ENCODE data around the gene MAPKAP1. TPM values are rescaled to one million over a fixed set of nuclear protein-coding genes. Genes with fewer than 3 reads are reported as not detected.

The MAPKAP1 gene
- total RNA-seq, 2 donors from 2014 or later, result 83.7 to 91.8 TPM

DNA sequence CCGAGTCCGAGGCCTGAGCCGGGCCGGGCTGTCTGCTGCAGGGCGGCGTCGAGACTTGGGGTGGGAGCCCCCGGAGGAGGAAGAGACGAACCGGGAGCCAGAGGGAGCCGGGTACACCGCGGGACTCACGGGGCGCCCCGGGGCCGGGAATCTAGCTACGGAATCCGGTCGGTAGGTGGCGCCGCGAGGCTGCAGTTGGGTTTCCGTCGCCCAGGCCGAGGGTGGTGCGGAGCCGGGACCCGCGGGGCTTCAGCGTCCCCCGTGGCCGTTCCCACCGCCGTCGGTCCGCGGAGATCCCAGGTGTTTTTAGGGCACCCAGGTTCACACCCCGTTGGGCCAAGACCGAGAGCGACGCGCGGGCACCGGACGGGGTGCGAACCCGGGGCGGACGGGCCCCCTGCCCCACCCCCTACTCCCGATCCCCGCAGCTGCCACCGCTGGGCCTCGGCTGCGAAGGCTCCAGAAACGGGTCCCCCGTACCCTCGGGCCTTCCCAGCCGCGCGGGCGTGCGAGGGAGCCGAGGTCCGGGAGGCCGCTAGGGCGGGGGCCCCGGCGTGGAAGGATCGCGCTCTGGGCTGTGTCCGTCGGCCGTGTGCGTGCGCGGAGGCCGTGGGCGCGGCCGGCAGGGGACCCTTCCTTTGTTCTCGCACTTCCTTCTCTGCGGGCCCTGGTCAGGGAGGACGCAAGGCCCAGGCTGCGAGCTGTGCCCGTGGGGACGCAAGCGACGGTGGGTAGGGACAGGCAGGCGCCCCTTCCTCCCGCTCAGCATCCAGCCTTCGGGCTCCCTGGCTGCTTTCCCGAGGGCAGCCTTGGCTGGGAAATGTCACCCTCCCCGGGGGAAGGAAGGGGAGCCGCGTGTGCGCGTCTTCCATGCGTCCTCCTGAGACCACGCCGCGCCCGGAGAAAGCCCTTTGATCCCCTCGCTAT lies 298.8 kb downstream of the MAPKAP1 start:
- H3K36me3 ChIP-seq (replicated peaks in 1 of 2; ENCODE audit: insufficient read depth in 1 of 2, low read depth in 2 of 2), result no peaks in the 10 kb centered on the region
- intact Hi-C loops (cut with DNase I), result loop anchor here (5.0 to 10.0 kb wide), 2 partner anchors 819 to 987 kb away; no protein-coding TSS in a partner anchor
- no peak overlapping the region for H3K27ac ChIP-seq
- peak; percentile 81 for ATAC-seq
- H3K4me1 ChIP-seq, result peaks cover 11% of the 10 kb centered on the region
- peak; percentile 66 to 75 (median 70) for DNase-seq
- H3K4me3 ChIP-seq, result peak overlapping the region in 1 of 2 donors; percentile 21
- WGBS, 2 donors, result 3 to 58% methylated on average over 8 to 87 of the region's 104 CpGs
- TF ChIP-seq, protein P1, sequence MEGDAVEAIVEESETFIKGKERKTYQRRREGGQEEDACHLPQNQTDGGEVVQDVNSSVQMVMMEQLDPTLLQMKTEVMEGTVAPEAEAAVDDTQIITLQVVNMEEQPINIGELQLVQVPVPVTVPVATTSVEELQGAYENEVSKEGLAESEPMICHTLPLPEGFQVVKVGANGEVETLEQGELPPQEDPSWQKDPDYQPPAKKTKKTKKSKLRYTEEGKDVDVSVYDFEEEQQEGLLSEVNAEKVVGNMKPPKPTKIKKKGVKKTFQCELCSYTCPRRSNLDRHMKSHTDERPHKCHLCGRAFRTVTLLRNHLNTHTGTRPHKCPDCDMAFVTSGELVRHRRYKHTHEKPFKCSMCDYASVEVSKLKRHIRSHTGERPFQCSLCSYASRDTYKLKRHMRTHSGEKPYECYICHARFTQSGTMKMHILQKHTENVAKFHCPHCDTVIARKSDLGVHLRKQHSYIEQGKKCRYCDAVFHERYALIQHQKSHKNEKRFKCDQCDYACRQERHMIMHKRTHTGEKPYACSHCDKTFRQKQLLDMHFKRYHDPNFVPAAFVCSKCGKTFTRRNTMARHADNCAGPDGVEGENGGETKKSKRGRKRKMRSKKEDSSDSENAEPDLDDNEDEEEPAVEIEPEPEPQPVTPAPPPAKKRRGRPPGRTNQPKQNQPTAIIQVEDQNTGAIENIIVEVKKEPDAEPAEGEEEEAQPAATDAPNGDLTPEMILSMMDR (IDR thresholded peaks at IDR 0.05), result peak; percentile 54 to 87 (median 78)
- no peak for TF ChIP-seq POLR2A (IDR thresholded peaks at IDR 0.05)
- no peaks in the 10 kb centered on the region for H3K9me3 ChIP-seq
- H3K27me3 ChIP-seq, result peaks cover 0 to 8% of the 10 kb centered on the region in 2 donors

DNA sequence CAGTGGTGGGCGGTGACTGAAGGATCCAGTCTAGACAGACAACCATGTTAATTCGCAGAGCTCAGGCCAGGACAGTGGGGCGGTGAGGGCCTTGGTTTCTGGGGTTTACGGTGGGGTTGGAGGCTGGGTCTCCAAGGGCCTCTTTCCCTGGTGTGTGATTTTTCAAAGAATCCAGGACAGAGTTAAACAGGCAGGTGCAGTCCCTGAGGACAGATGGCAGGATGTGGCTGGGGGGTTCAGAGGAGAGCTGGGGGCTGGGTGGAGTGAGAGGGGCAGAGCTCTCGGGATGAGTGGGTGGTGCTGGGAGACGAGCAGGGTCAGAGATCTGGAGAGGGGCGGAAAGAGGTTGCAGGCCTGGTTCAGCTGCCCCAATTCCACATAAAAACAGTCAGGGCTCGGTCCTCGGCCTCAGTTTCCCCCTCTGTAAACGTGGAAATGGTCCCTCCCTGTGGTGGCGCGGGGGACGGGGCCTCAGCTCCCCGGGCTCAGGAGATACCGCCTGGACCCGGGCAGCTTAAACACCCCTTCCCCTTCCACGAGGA lies 299.5 kb downstream of the MAPKAP1 start:
- Histone ChIP-seq H3K36me3 (replicated peaks in 1 of 2; ENCODE audit: insufficient read depth in 1 of 2, low read depth in 2 of 2) (no peaks in the 10 kb centered on the region), H3K27me3 (peaks cover 0 to 8% of the 10 kb centered on the region in 2 donors), H3K9me3 (no peaks in the 10 kb centered on the region), H3K4me1 (peaks cover 11% of the 10 kb centered on the region), H3K27ac (no peak overlapping the region), H3K4me3 (no peak overlapping the region)
- ATAC-seq (no peak), DNase-seq (no peak)
- intact Hi-C loops (cut with DNase I), result loop anchor here (5.0 to 10.0 kb wide), 2 partner anchors 820 to 987 kb away; no protein-coding TSS in a partner anchor
- TF ChIP-seq, protein P1 (IDR thresholded peaks at IDR 0.05), result no peak
- TF ChIP-seq POLR2A (IDR thresholded peaks at IDR 0.05), result no peak
- 33 to 67% methylated on average over 6 to 17 of the region's 17 CpGs for WGBS, 2 donors

DNA sequence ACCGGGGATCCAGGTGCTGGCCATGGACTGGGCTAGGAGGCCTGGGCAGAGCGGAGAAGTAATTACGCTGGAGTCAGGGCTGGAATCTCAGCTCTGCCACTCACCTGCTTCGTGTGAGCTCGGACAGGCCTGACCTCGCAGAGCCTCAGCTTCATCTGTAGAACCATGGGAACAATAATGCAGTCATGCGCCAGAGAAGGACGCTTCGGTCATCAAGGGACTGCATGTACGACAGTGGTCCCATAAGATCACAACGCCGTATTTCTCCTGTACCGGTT lies 300.3 kb downstream of the MAPKAP1 start:
- no peak overlapping the region for H3K4me3 ChIP-seq
- ATAC-seq (no peak), DNase-seq (no peak)
- H3K27me3 ChIP-seq, result peaks cover 0 to 8% of the 10 kb centered on the region in 2 donors
- peaks cover 11% of the 10 kb centered on the region for H3K4me1 ChIP-seq
- intact Hi-C loops (cut with DNase I), result loop anchor here (5.0 to 10.0 kb wide), 2 partner anchors 821 to 988 kb away; no protein-coding TSS in a partner anchor
- TF ChIP-seq, protein P1 (IDR thresholded peaks at IDR 0.05), result no peak
- no peak for TF ChIP-seq POLR2A (IDR thresholded peaks at IDR 0.05)
- no peaks in the 10 kb centered on the region for H3K9me3 ChIP-seq
- no peaks in the 10 kb centered on the region for H3K36me3 ChIP-seq (replicated peaks in 1 of 2; ENCODE audit: insufficient read depth in 1 of 2, low read depth in 2 of 2)
- WGBS, 2 donors, result 92 to 96% methylated on average over 12 to 13 of the region's 13 CpGs
- H3K27ac ChIP-seq, result no peak overlapping the region

DNA sequence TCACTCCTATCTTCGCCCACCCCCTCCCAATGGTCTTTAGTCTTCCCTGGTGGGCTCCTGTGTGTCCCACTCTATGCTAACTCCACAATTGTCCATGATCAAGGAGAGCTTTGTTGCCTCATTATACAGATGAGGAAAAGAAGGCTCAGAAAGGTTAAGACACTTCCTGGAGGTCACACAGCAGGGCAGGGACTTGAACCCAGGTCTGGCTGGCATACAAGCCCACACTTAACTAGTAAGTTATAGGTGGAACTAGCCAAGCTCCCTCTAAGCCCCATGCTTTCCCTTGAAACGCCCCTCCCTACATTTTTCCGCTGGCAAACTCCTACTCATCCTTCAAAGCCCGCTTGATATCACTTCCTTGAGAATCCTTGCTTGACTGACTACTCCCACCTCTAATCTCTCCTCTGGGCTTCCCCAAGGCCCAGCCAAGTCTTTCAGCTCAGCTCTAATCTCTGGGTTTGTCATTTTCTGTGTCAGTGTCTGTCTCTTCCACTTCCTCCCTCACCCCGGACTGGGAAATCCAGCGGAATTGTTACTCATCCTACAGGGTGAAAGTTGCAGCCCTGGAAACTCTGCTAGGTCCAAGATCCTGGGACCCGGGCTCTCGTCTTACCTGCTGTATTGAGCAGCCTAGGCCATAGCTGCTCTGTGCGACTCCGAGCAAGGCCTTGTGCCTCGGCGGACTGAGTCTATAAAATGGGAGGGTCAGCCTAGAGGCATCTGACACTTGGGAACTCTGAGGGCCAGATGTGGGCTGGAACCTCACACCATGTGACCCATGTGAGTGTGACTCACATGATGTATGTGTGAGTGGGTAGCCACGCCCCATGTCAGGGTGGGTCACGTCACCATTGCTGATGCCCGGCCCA lies 300.8 kb downstream of the MAPKAP1 start:
- Histone ChIP-seq H3K27me3 (peaks cover 0 to 8% of the 10 kb centered on the region in 2 donors), H3K27ac (no peak overlapping the region), H3K9me3 (no peaks in the 10 kb centered on the region), H3K4me1 (peaks cover 11% of the 10 kb centered on the region), H3K4me3 (no peak overlapping the region), H3K36me3 (replicated peaks in 1 of 2; ENCODE audit: insufficient read depth in 1 of 2, low read depth in 2 of 2) (no peaks in the 10 kb centered on the region)
- no peak for DNase-seq
- no peak for ATAC-seq
- 85 to 88% methylated on average over 13 to 15 of the region's 15 CpGs for WGBS, 2 donors
- intact Hi-C loops (cut with DNase I), result loop anchor here (5.0 to 10.0 kb wide), 2 partner anchors 821 to 989 kb away; no protein-coding TSS in a partner anchor
- no peak for TF ChIP-seq POLR2A (IDR thresholded peaks at IDR 0.05)
- TF ChIP-seq, protein P1 (IDR thresholded peaks at IDR 0.05), result no peak
